Measurements from ENCODE around the gene PRR5L.
A peak's percentile ranks its signal among the peaks of the same experiment; 100 is the strongest.

PRR5L gene

DNA sequence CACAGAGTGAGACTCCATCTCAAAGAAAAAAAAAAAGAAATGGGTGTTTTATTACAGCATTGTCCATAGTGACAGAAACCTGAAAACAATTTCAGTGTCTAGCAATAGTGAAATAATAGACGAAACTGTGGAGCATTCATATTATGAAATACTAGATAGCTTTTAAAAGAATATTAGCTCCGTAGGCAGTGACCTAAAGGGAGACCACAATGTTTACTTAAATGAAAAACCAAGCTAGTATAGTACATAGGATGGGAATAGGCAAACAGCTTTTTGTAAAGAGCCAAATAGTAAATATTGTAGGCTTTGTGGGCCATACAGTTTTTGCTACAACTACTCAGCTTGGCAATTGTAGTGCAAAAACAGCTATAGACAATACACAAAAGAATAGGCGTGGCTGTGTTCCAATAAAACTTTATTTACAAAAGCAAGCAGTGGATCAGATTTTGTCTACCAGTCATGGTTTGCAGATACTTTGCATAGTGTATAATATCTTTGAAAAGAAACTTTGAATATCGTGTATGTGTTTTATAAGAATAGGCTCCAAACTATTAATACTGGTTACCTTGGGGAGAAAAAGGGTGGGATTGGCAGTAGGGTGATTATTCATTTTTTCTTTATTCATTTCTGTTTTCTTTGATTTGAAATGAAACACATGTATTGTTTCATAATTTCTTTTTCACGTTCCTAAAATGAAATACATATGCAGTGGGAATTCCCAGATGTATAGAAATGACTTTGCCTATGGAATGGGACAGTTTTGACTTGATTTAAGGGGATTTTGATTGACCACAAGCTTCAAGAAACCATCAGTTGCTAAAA is 50.7 kb downstream of the PRR5L start:
- no peak overlapping the region for H2AFZ ChIP-seq (ENCODE audit: low read depth, low read length)
- H3K79me2 ChIP-seq (ENCODE audit: low read length): no peaks in the 10 kb centered on the region
- H3K4me1 ChIP-seq (ENCODE audit: low read length): peaks cover 21% of the 10 kb centered on the region
- no peaks in the 10 kb centered on the region for H4K20me1 ChIP-seq (ENCODE audit: insufficient read depth, low read length)
- H3K36me3 ChIP-seq (replicated peaks; ENCODE audit: low read depth, low read length): no peaks in the 10 kb centered on the region
- peak overlapping the region; percentile 29; the same call in 1 of the 2 replicates for H3K27ac ChIP-seq (ENCODE audit: low read length)
- no peak for TF ChIP-seq EZH2phosphoT487 (IDR thresholded peaks at IDR 0.05; ENCODE audit: low read depth)
- TF ChIP-seq, protein P1, sequence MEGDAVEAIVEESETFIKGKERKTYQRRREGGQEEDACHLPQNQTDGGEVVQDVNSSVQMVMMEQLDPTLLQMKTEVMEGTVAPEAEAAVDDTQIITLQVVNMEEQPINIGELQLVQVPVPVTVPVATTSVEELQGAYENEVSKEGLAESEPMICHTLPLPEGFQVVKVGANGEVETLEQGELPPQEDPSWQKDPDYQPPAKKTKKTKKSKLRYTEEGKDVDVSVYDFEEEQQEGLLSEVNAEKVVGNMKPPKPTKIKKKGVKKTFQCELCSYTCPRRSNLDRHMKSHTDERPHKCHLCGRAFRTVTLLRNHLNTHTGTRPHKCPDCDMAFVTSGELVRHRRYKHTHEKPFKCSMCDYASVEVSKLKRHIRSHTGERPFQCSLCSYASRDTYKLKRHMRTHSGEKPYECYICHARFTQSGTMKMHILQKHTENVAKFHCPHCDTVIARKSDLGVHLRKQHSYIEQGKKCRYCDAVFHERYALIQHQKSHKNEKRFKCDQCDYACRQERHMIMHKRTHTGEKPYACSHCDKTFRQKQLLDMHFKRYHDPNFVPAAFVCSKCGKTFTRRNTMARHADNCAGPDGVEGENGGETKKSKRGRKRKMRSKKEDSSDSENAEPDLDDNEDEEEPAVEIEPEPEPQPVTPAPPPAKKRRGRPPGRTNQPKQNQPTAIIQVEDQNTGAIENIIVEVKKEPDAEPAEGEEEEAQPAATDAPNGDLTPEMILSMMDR (IDR thresholded peaks at IDR 0.05; ENCODE audit: low read depth, low read length): no peak
- peak overlapping the region; percentile 57 for H3K4me2 ChIP-seq (ENCODE audit: low read length)
- H3K9me3 ChIP-seq (ENCODE audit: insufficient read depth, low read length): no peaks in the 10 kb centered on the region
- no peaks in the 10 kb centered on the region for H3K27me3 ChIP-seq (ENCODE audit: low read depth, low read length)
- H3K9ac ChIP-seq (ENCODE audit: low read length): no peak overlapping the region
- peak overlapping the region; percentile 10; the same call in 1 of the 2 replicates for H3K4me3 ChIP-seq (ENCODE audit: low read length)

DNA sequence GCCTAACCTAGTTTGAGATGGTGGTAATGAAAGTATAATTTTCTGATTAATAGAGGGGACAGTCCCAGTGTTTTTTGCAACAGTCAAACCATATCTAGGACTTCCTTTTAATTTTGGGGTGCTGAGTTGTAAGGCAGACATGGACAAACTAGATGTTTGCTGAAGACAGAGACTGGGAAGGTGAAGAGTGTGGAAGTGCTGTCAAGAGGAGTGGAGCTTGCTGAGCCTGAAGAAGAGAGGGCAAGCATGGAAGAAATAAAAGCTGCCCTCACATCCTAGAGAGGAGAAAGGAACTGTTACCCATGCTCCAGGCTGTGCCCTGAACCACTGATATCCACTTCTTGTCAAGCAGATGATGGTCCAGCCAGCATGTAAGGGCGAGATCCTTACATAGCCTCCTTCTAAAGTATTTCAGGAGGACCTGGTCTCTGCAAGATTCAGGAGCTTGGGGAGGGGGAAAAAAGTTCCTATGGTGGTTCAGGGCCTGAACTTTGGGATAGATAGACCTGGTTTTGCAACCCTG is 51.4 kb downstream of the PRR5L start:
- H3K27ac ChIP-seq (ENCODE audit: low read length): peak overlapping the region; percentile 40; the same call in 1 of the 2 replicates
- no peaks in the 10 kb centered on the region for H3K79me2 ChIP-seq (ENCODE audit: low read length)
- no peaks in the 10 kb centered on the region for H3K36me3 ChIP-seq (replicated peaks; ENCODE audit: low read depth, low read length)
- peaks cover 21% of the 10 kb centered on the region for H3K4me1 ChIP-seq (ENCODE audit: low read length)
- H3K9me3 ChIP-seq (ENCODE audit: insufficient read depth, low read length): no peaks in the 10 kb centered on the region
- H3K4me2 ChIP-seq (ENCODE audit: low read length): peak overlapping the region; percentile 57
- H3K27me3 ChIP-seq (ENCODE audit: low read depth, low read length): no peaks in the 10 kb centered on the region
- TF ChIP-seq, protein P1 (IDR thresholded peaks at IDR 0.05; ENCODE audit: low read depth, low read length): no peak
- TF ChIP-seq EZH2phosphoT487 (IDR thresholded peaks at IDR 0.05; ENCODE audit: low read depth): no peak
- peak overlapping the region; percentile 10; the same call in 1 of the 2 replicates for H3K4me3 ChIP-seq (ENCODE audit: low read length)
- no peak overlapping the region for H2AFZ ChIP-seq (ENCODE audit: low read depth, low read length)
- H4K20me1 ChIP-seq (ENCODE audit: insufficient read depth, low read length): no peaks in the 10 kb centered on the region
- H3K9ac ChIP-seq (ENCODE audit: low read length): no peak overlapping the region

DNA sequence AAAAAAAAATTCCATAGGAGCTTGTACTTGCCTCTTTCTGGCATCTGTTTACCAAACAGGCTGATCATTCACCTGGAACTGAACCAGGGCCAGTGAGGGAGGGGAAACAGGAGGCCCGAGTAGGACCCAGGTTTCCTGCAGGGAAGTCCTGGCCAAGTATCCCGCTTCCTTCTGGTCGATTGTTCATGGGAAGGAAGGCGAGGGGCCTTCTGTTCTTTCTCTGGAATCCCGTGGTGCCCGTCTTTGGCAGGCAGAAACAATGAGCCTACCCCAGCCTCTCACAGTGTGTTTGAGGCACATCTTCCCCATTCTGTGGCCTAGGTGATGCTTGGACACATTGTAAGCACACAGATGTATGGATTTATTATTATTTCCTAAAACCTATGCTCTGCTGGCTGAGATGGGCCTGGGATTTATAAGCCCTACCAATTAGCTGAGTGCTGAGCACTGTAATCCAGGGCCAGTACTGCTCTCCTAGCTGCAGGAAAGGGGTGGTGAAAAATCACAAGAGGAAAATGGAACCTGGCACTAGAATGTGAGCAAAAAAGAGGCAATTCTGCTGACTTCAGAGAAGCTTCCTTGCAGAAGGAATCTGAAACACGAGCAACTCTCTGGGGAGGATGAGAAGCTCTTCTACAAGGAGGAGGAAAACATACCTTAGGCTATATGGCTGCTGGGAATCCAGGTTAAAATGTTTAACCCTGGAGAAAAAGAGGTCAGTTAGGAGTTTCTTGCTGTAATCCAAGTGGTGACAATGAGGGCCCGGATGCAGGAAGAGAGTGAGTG is 53.5 kb downstream of the PRR5L start:
- Histone ChIP-seq H3K79me2 (ENCODE audit: low read length) (no peaks in the 10 kb centered on the region), H3K4me1 (ENCODE audit: low read length) (peaks cover 34% of the 10 kb centered on the region), H3K4me3 (ENCODE audit: low read length) (no peak overlapping the region), H3K27ac (ENCODE audit: low read length) (no peak overlapping the region), H3K36me3 (replicated peaks; ENCODE audit: low read depth, low read length) (no peaks in the 10 kb centered on the region), H4K20me1 (ENCODE audit: insufficient read depth, low read length) (no peaks in the 10 kb centered on the region), H3K4me2 (ENCODE audit: low read length) (no peak overlapping the region), H3K27me3 (ENCODE audit: low read depth, low read length) (0 out of 2 replicates have a peak, but pooled peaks cover 3% of the 10 kb centered on the region), H3K9me3 (ENCODE audit: insufficient read depth, low read length) (no peaks in the 10 kb centered on the region), H2AFZ (ENCODE audit: low read depth, low read length) (no peak overlapping the region), H3K9ac (ENCODE audit: low read length) (no peak overlapping the region)
- no peak for TF ChIP-seq EZH2phosphoT487 (IDR thresholded peaks at IDR 0.05; ENCODE audit: low read depth)

DNA sequence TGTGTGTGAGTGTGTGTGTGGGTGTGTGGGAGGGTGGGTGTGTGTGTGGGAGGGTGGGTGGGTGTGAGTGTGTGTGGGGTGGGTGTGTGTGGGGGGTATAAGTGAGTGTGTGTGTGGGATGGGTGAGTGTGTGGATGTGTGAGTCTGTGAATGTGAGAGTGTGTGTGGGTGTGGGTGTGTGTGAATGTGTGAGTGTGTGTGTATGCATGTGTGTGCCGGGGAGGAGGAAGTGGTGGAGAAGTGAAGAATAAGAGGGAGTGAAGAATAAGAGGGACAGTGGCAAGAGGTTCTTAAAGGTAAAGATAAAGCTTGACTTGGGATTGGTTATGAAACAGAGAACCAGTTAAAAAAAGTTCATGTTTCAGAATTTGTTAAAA is 54.0 kb downstream of the PRR5L start:
- Histone ChIP-seq H3K4me2 (ENCODE audit: low read length) (no peak overlapping the region), H3K27me3 (ENCODE audit: low read depth, low read length) (0 out of 2 replicates have a peak, but pooled peaks cover 3% of the 10 kb centered on the region), H3K4me1 (ENCODE audit: low read length) (peaks cover 39% of the 10 kb centered on the region), H4K20me1 (ENCODE audit: insufficient read depth, low read length) (no peaks in the 10 kb centered on the region), H3K36me3 (replicated peaks; ENCODE audit: low read depth, low read length) (no peaks in the 10 kb centered on the region), H3K9me3 (ENCODE audit: insufficient read depth, low read length) (no peaks in the 10 kb centered on the region), H3K9ac (ENCODE audit: low read length) (no peak overlapping the region), H3K79me2 (ENCODE audit: low read length) (no peaks in the 10 kb centered on the region), H3K27ac (ENCODE audit: low read length) (no peak overlapping the region), H3K4me3 (ENCODE audit: low read length) (no peak overlapping the region), H2AFZ (ENCODE audit: low read depth, low read length) (no peak overlapping the region)
- no peak for TF ChIP-seq EZH2phosphoT487 (IDR thresholded peaks at IDR 0.05; ENCODE audit: low read depth)
- TF ChIP-seq, protein P1 (IDR thresholded peaks at IDR 0.05; ENCODE audit: low read depth, low read length): no peak
